Stimulated activated CD4-positive, alpha-beta T cell treated with anti-CD3 and anti-CD28 coated beads, TNF-alpha, amount 100 ng/mL, for 1 hour (primary cell): ENCODE results near the gene ELMOD1.

Experiments used
- DNase-seq, 3 donors: peaks; one replicate each; pipeline ENCODE4 v3.0.0-alpha.2; 2020; ENCODE audit warnings: low read depth in 3 of 3, low spot score in 1 of 3

ELMOD1 gene

GRCh38 chr11:107683807-107684206 is 92.9 kb downstream of the ELMOD1 start:
- no peak for DNase-seq

GRCh38 chr11:107688322-107688918 is 97.5 kb downstream of the ELMOD1 start:
- DNase-seq, result no peak

GRCh38 chr11:107689317-107690202 is 98.6 kb downstream of the ELMOD1 start:
- peak; percentile 2 to 24 (median 6) for DNase-seq

GRCh38 chr11:107691000-107691750 is 100.2 kb downstream of the ELMOD1 start:
- no peak for DNase-seq

- no peak for DNase-seq
These were observed 104.5 kb downstream of the ELMOD1 start for GRCh38 chr11:107695446-107695845.

- DNase-seq, result no peak
These were observed 105.2 kb downstream of the ELMOD1 start for GRCh38 chr11:107696140-107696539.

GRCh38 chr11:107697291-107697690 is 106.3 kb downstream of the ELMOD1 start:
- DNase-seq, result no peak

GRCh38 chr11:107699371-107700285 is 108.7 kb downstream of the ELMOD1 start:
- no peak for DNase-seq

- no peak for DNase-seq
These were observed 111.2 kb downstream of the ELMOD1 start for GRCh38 chr11:107702109-107702660.

- no peak for DNase-seq
These were observed 111.8 kb downstream of the ELMOD1 start for GRCh38 chr11:107702723-107703122.

- DNase-seq, result no peak
These were observed 113.5 kb downstream of the ELMOD1 start for GRCh38 chr11:107704451-107704850.

GRCh38 chr11:107705027-107705426 is 114.1 kb downstream of the ELMOD1 start:
- DNase-seq, result no peak

- no peak for DNase-seq
These were observed 115.6 kb downstream of the ELMOD1 start for GRCh38 chr11:107706531-107706930.

- DNase-seq, result no peak
These were observed 116.3 kb downstream of the ELMOD1 start for GRCh38 chr11:107707215-107707671.

GRCh38 chr11:107707807-107708206 is 116.9 kb downstream of the ELMOD1 start:
- DNase-seq, result no peak

GRCh38 chr11:107708792-107709191 is 117.8 kb downstream of the ELMOD1 start:
- DNase-seq, result no peak

- DNase-seq, result no peak
These were observed 119.4 kb downstream of the ELMOD1 start for GRCh38 chr11:107710301-107710700.

GRCh38 chr11:107711861-107712755 is 121.2 kb downstream of the ELMOD1 start, which contains the start of gene SLN:
Gene SLN (minus strand): TSS chr11:107712056.
- no peak for DNase-seq

GRCh38 chr11:107713009-107713408 is 122.1 kb downstream of the ELMOD1 start:
- no peak for DNase-seq
